C4-2B (cell line): ENCODE measurements around the gene ROR2.
"Not testable (repeated sequence)": the region's sequence is repeated elsewhere in the genome, so short reads cannot be mapped to it uniquely, and the experiment has no call there.

Experiments
- CTCF ChIP-seq: fragments of 450-650 bp; conservative IDR thresholded peaks from 2 replicates; pipeline ENCODE4 v1.5.1; 2017; ENCODE audit warnings: mild to moderate bottlenecking
- ZFX ChIP-seq: fragments of 450-650 bp; IDR thresholded peaks from 2 replicates; pipeline ENCODE4 v1.6.1; 2017

- not testable (repeated sequence) for TF ChIP-seq CTCF, ZFX
These were observed 25.2 kb upstream of the ROR2 start for GRCh38 chr9:91975254-91975653.
